HS-27A (cell line): ENCODE data around the gene TEX11.
"Not testable (repeated sequence)": the region's sequence is repeated elsewhere in the genome, so short reads cannot be mapped to it uniquely, and the experiment has no call there.

Source experiments
- DNase-seq: peaks from one replicate; pipeline ENCODE4 v3.0.0-alpha.2; 2012; ENCODE audit warnings: low read depth, missing footprints

Gene TEX11

DNA sequence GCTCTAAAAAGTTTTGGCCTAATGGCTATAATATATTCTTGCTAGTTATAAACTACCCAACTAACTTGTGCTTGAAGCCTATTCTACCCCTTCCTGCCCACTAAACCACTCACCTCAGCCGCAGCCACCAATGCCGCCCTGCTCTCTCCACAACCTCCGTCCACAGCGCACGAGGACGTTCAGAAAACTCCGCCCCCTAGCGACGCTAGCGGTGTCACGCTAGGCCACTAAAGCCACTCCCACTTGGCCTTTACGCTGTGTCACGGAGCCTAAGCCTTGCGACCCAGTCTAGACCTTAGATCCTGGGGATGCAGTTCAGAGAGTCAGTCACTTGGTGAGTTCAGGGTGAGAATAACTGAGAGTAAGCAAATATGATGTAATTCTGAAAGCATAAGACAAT is at the start of gene TEX11:
TSS of gene TEX11 (minus strand) at position 171 of the 400 bp plus-strand sequence. CDS start 922 bp downstream, outside the sequence.
- DNase-seq = no peak

- DNase-seq = no peak
Observed at GRCh38 chrX:70954871-70955270, 46.4 kb upstream of the TEX11 start.

DNA sequence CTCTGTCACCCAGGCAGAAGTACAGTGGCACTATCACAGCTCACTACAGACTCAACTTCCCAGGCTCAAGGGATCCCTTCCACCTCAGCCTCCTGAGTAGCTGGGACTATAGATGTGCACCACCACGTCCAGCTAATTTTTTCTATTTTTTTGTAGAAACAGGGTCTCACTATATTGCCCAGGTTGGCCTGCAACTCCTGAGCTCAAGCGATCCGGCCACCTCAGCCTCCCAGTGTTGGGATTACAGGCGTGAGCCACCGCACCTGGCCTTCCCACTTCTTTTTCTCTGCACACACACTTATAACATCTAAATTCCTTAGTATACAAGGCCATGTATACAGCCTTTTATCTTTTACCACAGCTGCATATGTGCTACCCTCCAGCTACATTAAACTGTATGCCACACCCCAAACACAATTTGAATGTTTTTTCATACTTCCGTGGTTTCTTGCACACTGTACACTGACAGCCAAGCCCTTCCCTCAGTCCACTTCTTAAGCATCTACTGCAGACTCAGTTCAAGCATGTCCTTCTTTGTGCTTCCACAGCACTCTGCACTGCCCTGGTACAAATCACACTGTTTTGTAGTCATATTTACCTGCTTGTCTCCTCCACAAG is 15.9 kb upstream of the TEX11 start:
- DNase-seq = no peak

DNA sequence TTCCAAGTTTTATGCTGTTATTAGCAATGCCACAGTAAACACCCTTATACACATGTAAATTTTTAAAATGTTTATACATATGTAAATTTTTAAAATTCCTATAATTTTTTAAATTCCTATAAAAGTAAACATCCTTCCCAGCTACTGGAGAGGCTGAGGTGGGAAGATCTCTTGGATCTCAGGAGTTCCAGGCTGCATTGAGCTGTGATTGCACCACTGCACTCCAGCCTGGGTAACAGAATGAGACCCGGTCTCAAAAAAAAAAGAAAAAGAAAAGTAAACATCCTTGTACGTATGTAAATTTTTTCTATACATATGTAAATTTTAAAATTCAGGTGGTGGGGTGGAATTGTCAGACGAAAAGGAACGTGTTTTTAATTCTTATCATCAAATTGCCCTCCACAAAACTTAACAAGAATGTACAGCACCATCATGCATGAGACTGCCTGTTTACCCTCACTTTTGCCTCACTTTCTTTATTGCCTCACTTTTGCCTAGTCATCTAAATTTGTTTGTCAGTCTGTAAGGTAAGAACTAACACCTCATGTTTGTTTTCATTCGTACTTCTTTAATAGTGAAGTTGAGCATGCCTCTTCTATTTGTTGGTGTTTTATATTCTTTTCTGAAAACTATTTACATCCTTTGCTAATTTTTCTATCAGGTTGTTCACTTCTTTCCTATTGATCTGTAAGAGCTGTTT is 14.4 kb upstream of the TEX11 start:
- no peak for DNase-seq

GRCh38 chrX:70921709-70922352 is 13.3 kb upstream of the TEX11 start:
- no peak for DNase-seq

DNA sequence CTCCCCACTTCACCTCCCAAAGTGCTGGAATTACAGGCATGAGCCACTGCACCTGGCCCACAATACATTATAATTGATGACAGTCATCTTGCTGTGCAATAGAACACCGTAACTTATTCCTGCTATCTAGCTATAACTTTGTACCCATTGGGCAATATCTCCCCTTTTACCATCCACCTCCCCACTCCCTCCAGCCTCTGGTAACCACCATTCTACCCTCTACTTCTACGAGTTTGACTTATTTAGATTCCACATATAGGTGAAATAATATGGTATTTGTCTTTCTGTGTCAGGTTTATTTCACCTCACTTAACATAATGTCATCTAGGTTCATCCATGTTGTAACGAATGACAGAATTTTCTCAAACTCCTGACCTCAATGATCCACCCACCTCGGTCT is 8.2 kb upstream of the TEX11 start:
- no peak for DNase-seq

DNA sequence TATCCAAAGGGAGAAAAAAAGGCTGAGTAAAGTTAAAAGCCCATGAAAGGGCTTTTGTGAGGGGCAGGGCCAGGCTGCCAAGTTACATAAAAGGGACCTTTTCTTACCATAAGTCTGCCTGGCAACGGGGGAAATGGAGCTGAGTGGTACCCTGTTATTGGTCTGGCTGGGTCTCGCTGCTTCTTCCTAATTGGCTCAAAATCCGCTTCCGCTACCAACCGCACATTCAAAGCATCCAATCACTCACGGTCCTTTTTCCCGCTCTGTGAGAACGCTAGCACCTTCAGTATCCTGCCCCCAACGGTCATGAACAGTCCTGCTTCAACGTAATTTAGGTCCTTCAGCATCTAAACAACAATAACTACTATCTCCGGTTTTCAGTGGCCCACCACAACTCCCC is 611 bp downstream of the TEX11 start:
- DNase-seq = no peak

GRCh38 chrX:70901465-70901864 is 7.0 kb downstream of the TEX11 start:
- no peak for DNase-seq

DNA sequence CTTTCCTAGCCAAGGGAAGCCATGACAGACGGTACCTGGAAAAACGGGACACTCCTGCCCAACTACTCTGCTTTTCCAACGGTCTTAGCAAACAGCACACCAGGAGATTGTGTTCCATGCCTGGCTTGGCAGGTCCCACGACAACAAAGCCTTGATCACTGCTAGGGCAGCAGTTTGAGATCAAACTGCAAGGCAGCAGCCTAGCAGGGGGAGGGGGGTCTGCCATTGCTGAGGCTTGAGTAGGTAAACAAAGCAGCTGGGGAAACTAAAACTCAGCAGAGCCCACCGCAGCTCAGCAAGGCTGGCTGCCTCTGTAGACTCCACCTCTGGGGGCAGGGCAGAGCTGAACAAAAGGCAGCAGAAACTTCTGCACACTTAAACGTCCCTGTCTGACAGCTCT is 18.1 kb downstream of the TEX11 start:
- not testable (repeated sequence) for DNase-seq

- no peak for DNase-seq
Observed at GRCh38 chrX:70878902-70879301, 29.6 kb downstream of the TEX11 start.

DNA sequence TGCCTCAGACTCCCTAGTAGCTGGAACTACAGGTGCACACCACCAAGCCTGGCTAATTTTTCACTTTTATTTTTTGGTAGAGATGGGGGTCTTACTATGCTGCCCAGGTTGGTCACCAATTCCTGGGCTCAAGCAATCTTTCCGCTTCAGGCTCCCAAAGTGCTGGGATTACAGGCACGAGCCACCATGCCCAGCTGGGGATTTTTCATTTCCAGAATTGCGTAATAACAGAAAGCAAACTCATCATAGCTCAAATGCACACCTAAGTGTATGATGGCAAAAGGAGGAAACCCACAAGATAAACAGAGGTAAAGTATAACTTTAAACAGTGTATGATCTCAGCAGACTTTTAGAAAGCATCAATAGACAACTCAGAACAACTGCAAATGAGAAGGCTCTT is 56.2 kb downstream of the TEX11 start:
- no peak for DNase-seq

- not testable (repeated sequence) for DNase-seq
Observed at GRCh38 chrX:70844081-70844480, 64.4 kb downstream of the TEX11 start.

GRCh38 chrX:70843620-70844019 is 64.9 kb downstream of the TEX11 start:
- DNase-seq = not testable (repeated sequence)

DNA sequence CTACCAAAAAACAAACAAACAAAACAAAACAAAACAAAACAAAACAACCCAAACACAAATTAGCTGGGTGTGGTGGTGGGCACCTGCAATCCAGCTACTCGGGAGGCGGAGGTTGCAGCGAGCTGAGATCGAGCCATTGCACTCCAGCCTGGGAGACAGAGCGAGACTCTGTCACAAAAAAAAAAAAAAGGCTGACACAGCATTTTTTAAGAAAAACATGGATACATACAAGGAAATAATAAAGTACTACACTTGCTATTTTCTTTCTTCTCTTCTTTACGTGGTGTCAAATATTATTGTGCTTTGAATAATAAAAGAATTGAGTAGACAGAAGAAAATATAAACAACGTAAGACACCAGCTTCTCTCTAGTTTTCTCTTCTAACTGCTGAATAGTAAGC is 73.9 kb downstream of the TEX11 start:
- DNase-seq = no peak

GRCh38 chrX:70826715-70827114 is 81.8 kb downstream of the TEX11 start:
- no peak for DNase-seq

DNA sequence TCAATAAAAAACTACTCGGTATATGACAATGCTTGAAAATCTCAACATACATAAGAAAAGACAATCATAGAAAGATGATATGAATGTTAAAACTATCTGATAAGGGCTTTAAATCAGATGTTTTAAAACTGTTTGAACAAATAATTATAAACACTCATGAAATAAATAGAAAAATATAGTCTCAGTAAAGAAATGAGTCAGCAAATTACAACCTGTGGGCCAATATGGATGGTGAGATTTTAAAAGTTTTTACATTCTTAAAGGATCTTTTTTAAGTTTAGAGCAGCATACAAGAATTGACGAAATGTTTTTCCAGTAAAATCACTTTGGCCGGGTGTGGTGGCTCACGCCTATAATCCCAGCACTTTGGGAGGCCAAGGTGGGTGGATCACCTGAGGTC is 83.1 kb downstream of the TEX11 start:
- DNase-seq = no peak

DNA sequence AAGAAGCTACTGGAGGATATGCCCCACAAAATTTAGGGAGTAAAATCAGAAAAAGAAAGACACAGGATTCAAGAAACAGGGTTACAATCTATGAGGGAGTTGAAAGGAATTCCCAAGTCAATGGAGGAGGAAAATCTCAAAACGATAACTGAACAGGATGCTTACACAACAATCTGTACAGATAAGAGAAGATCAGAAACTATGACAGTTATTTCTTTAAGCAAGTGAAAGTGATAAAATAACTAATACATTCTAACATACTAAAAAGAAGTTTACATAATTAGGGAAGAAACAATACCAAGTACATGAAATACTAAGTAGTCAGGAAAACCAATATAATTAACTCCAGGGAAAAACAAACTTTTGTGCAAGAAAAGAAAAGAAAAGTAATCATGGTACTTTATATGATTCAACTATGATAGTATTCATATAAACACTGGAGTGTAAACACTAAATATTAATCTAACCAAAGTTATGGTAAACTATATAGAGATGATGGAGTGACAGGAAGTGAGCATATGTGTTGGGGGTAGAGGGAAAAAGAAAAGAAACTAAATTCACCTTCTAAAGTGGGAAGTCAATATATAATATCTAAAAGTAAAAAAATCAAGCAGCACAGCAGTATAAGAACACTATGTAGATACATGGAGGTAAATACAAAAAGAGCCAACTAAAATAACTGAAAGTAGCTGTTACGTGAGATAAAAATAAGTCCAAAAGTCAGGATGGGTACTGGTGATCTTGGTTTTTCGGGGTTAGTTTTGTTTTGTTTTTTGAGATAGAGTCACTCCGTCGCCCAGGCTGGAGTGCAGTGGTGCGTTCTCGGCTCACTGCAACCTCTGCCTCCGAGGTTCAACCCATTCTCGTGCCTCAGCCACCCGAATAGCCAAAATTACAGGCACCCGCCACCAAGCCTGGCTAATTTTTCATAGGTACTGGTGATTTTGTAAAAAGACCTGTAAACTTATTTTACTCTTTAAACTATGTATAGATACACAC is 99.3 kb downstream of the TEX11 start:
- no peak for DNase-seq

DNA sequence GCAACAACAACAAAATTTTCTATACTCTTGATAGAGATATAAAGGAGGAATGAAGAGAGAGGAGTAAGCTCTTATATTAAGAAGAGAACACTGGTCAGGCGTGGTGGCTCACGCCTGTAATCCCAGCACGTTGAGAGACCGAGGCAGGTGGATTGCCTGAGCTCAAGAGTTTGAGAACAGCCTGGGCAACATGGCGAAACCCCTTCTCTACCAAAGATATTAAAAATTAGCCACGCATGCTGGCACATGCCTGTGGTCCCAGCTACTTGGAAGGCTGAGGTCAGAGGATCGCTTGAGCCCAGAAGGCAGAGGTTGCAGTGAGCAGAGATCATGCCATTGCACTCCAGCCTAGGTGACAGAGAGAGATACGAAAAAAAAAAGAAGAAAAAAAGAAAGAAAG is 102.4 kb downstream of the TEX11 start:
- DNase-seq = no peak

- DNase-seq = not testable (repeated sequence)
Observed at GRCh38 chrX:70796742-70797141, 111.8 kb downstream of the TEX11 start.

GRCh38 chrX:70774223-70774622 is 134.3 kb downstream of the TEX11 start:
- no peak for DNase-seq

DNA sequence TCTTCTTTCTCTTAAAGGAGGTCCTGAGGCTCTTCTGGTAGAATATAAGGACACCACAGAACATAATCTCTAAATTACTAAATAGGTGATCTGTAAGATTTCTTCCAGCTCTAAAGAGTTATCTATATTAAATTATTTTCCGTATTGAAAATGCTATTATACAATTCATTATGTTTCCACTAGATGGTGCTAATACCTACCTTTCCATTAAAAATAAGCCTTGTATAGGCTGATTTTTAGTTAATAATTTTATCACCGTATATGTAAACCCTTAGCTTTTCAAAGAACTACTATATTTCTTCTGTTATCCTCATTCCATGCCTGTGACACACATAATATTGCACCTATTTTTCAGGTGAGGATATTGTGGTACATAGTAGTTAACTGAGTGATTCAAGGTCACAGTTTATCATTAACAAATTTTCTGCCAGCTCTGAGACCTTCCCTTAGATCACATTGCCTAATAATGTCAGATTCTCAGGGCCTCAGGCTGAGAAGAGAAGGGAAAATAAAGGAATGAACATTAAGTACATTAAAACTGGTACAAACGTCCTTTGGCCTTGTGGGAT is 138.8 kb downstream of the TEX11 start:
- DNase-seq = no peak

- no peak for DNase-seq
Observed at GRCh38 chrX:70762285-70762684, 146.2 kb downstream of the TEX11 start.
